ENCODE measurements around the gene ROCK1. TPM values are rescaled to one million over a fixed set of nuclear protein-coding genes. Genes with fewer than 3 reads are reported as not detected.

Gene ROCK1
- total RNA-seq, 1 experiment from 2014 or later: 50.3 TPM

GRCh38 chr18:21129566-21130216 lies 18.1 kb upstream of the ROCK1 start:
- Histone ChIP-seq H3K9me3 (no peaks in the 10 kb centered on the region), H3K4me3 (ENCODE audit: low read depth, low read length) (no peak overlapping the region), H3K4me1 (no peaks in the 10 kb centered on the region), H3K27me3 (replicated peaks; ENCODE audit: control insufficient read depth, insufficient read depth, low read length) (no peaks in the 10 kb centered on the region), H3K36me3 (ENCODE audit: control insufficient read depth, insufficient read depth, low read length) (no peaks in the 10 kb centered on the region)
- BruUV-seq (replicated peaks): no TSS peak
- CTCF ChIA-PET: no interaction called here
- POLR2A ChIA-PET: no interaction called here
- H3K9me3 Mint-ChIP-seq (ENCODE audit: unreplicated experiment): no peaks in the 10 kb centered on the region
- no peak for DNase-seq
- no peaks in the 10 kb centered on the region for H3K27me3 Mint-ChIP-seq (ENCODE audit: insufficient read depth, unreplicated experiment)
- intact Hi-C loops (cut with micrococcal nuclease; ENCODE audit: unreplicated experiment): no loop called here
- H3K4me1 Mint-ChIP-seq (ENCODE audit: low read depth, unreplicated experiment): no peaks in the 10 kb centered on the region
- TF ChIP-seq CTCF (IDR thresholded peaks at IDR 0.05; ENCODE audit: insufficient read depth in 1 of 2, low read depth in 1 of 2, low read length in 1 of 2, severe bottlenecking in 1 of 2, unreplicated experiment in 1 of 2): no peak
- no peak overlapping the region for H3K27ac Mint-ChIP-seq (ENCODE audit: unreplicated experiment)
- H3K36me3 Mint-ChIP-seq (ENCODE audit: insufficient read depth, unreplicated experiment): no peaks in the 10 kb centered on the region
- H3K4me3 Mint-ChIP-seq (ENCODE audit: unreplicated experiment): no peak overlapping the region

- Mint-ChIP-seq H3K27ac (ENCODE audit: unreplicated experiment) (no peak overlapping the region), H3K4me3 (ENCODE audit: unreplicated experiment) (no peak overlapping the region), H3K36me3 (ENCODE audit: insufficient read depth, unreplicated experiment) (no peaks in the 10 kb centered on the region), H3K4me1 (ENCODE audit: low read depth, unreplicated experiment) (no peaks in the 10 kb centered on the region), H3K27me3 (ENCODE audit: insufficient read depth, unreplicated experiment) (no peaks in the 10 kb centered on the region), H3K9me3 (ENCODE audit: unreplicated experiment) (no peaks in the 10 kb centered on the region)
- CTCF ChIA-PET: no interaction called here
- Histone ChIP-seq H3K4me1 (no peaks in the 10 kb centered on the region), H3K9me3 (no peaks in the 10 kb centered on the region), H3K27me3 (replicated peaks; ENCODE audit: control insufficient read depth, insufficient read depth, low read length) (no peaks in the 10 kb centered on the region), H3K4me3 (ENCODE audit: low read depth, low read length) (no peak overlapping the region), H3K36me3 (ENCODE audit: control insufficient read depth, insufficient read depth, low read length) (no peaks in the 10 kb centered on the region)
- TF ChIP-seq CTCF (IDR thresholded peaks at IDR 0.05; ENCODE audit: insufficient read depth in 1 of 2, low read depth in 1 of 2, low read length in 1 of 2, severe bottlenecking in 1 of 2, unreplicated experiment in 1 of 2): no peak
- no TSS peak for BruUV-seq (replicated peaks)
- DNase-seq: no peak
- POLR2A ChIA-PET: no interaction called here
- intact Hi-C loops (cut with micrococcal nuclease; ENCODE audit: unreplicated experiment): no loop called here
Observed at GRCh38 chr18:21123290-21123926, 11.8 kb upstream of the ROCK1 start.

GRCh38 chr18:21118806-21119205 lies 7.2 kb upstream of the ROCK1 start:
- no peaks in the 10 kb centered on the region for H3K36me3 ChIP-seq (ENCODE audit: control insufficient read depth, insufficient read depth, low read length)
- no peaks in the 10 kb centered on the region for H3K9me3 Mint-ChIP-seq (ENCODE audit: unreplicated experiment)
- H3K4me1 ChIP-seq: no peaks in the 10 kb centered on the region
- no peaks in the 10 kb centered on the region for H3K9me3 ChIP-seq
- intact Hi-C loops (cut with micrococcal nuclease; ENCODE audit: unreplicated experiment): loop anchor here (10.0 kb wide), 1 partner anchor 144 kb away; no protein-coding TSS in a partner anchor
- no peak overlapping the region for H3K4me3 Mint-ChIP-seq (ENCODE audit: unreplicated experiment)
- no peaks in the 10 kb centered on the region; the same call in 1 of the 2 replicates for H3K27me3 ChIP-seq (replicated peaks; ENCODE audit: control insufficient read depth, insufficient read depth, low read length)
- no peaks in the 10 kb centered on the region for H3K36me3 Mint-ChIP-seq (ENCODE audit: insufficient read depth, unreplicated experiment)
- ChIA-PET CTCF (no interaction called here), POLR2A (no interaction called here)
- no peak overlapping the region for H3K4me3 ChIP-seq (ENCODE audit: low read depth, low read length)
- no peaks in the 10 kb centered on the region for H3K27me3 Mint-ChIP-seq (ENCODE audit: insufficient read depth, unreplicated experiment)
- peaks cover 7% of the 10 kb centered on the region for H3K4me1 Mint-ChIP-seq (ENCODE audit: low read depth, unreplicated experiment)
- H3K27ac Mint-ChIP-seq (ENCODE audit: unreplicated experiment): no peak overlapping the region
- no TSS peak for BruUV-seq (replicated peaks)
- DNase-seq: no peak
- no peak for TF ChIP-seq CTCF (IDR thresholded peaks at IDR 0.05; ENCODE audit: insufficient read depth in 1 of 2, low read depth in 1 of 2, low read length in 1 of 2, severe bottlenecking in 1 of 2, unreplicated experiment in 1 of 2)
